Stimulated activated CD4-positive, alpha-beta T cell treated with anti-CD3 and anti-CD28 coated beads, Interleukin-4, amount 100 ng/mL, for 4 hours (primary cell): ENCODE data around the gene PREX1.
"Not testable (repeated sequence)": the region's sequence is repeated elsewhere in the genome, so short reads cannot be mapped to it uniquely, and the experiment has no call there.

Experiments used
- DNase-seq, 2 experiments: peaks; one replicate each; pipeline ENCODE4 v3.0.0-alpha.2; 2020

Gene PREX1

DNA sequence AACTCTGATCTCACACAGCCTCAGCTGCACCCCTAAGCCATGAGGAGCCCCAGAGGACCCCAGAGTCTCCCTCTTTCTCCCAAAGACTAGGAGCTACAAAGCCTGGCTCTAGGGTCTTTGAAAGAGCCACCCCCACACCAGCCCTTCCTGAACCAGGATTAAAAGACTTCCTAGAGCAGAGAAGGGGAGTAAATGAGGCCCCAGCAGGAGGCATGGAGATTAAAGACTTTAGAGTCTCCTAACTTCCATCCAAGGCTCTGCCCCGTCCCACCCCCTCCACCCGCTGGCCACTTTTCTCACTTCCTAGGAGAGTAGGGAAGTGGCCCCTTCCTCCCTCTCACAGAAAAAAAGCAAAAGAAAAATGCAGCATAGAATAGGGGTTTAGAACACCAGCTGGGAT lies 1.7 kb downstream of the PREX1 start:
- no peak for DNase-seq

DNA sequence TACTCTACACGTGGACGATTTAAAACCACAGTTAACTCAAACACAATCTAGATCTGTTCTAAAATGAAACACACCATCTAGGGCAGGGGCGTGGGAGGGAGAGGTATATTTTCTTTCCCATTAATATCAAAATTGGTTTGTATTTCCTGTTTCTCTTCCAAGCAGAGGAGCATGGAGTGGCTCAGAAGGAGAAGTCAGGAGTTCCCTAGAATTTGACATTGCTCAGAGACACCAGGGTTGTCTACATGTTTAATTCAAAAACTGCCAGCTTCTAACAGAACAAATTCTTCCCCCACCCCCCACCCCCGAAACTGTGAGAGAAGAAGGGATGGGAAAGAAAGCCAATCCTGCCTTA lies 2.3 kb downstream of the PREX1 start:
- no peak for DNase-seq

DNA sequence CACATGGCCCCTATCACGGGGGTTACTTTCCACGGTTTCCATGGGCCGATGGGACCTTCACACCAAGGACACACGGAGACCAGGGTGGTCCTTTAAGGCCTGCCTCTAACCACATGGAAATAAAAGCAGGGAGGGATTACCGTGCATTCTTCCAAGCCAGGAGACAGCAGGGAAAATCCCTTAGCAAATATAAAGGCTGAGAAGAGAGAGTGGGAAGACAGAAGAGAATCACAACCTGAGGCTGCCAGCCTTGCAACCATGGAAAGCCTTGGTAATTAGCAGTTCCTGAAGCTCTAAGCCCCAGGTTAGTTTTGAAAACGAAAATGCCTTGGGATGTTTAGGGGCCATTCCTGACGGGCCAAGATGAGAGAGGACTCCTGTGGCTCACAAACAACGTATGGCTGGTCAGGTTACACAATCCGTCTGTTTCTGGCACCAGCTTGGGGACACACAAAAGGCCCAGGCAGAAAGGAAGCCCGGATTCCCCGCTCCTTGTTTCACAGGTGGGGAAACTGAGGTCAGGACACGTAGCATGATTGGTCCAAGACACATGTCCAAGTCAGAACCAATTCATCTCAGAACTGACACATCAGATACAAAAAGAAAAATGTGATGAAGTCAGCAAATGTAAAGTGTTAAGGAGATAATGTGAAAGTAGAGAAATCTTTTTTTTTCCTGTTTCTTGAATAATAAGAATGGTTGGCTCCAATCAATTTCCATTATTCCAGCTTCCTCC lies 2.8 kb downstream of the PREX1 start:
- no peak for DNase-seq

DNA sequence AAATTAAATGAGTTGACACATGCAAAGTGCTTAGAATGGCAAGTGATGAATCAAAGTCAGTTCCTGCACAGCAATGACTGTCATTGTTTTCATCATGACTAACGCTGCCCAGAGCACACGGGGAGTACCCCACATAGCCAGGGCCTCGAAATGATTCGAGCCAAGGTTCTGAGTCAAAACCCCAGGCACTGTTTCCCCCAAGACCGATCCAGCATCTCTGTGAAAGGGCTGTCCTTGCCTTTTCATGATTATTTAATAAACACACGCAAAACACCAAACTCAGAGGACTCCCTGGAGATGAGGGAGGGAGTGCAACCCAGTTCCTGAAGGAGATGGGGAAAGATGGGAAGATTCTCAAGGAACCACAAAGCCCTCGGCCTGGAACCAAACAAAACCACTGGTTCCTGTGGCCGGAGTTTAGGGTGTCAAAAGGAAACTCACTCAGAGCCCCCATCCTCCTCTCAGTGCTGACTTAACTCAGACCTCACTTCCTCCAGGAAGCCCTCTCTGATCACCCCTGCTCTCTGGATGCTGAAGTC lies 3.8 kb downstream of the PREX1 start:
- peak; percentile 32 to 64 for DNase-seq

DNA sequence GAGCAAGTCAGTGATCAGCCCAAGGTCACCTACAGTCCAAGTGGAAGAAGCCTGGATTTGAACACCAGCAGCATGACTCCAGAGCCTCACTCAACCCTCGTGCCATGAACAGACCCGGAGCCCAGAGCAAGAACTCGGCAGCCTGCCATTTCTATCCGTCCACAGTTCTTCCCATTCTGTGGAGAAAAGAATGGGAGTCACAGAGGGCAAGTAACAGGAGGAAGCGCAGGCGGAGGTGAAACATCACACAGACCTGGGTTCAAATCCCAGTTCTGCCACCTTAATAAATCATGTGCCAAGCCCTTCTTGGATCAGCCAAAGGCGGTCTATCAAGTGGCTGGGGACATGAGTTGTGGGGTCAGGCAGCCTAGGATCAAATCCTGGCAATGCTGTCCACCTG lies 4.3 kb downstream of the PREX1 start:
- no peak for DNase-seq

DNA sequence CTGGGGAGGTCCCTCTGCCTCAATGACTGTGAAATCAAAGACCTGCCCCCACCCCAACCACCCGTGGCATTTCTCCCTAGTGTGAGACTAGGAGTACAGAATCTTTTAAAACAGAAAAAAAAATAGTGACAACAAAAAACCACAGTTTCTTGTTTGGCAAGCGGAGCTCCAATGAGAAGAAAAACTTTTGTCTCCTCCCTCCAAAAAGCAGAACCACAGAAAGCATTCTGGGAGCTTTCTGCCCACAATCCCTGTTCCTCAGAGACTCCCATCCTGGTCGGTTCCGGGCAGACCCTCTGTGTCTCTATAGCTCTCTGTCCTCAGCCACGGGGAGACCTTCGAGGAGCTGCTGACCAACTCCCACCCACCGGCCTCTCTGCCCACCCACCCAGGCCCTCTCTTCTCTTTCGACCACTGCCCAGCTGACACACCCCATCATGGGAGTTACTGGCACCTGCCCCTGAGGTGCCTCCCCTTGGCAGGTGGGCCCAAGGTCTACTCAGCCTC lies 4.9 kb downstream of the PREX1 start:
- no peak for DNase-seq

DNA sequence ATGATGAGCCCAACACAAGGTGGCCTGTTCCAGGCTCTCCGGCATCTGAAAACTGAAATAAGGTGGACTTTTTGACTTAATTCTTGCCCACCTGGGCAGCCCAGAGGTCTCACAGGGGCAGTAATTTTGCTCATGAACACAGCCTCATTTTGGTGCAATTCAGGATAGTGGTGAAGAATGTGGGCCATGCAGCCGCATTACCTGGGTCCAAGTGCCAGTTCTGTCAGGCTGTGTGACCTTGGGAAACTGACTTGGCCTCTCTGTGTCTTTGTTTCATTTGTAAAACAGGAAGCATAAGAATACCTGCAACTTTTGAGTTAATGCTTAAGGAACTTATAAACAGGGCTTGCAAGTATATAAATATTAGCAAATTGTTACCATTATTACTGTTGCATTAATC lies 5.6 kb downstream of the PREX1 start:
- DNase-seq, result no peak

DNA sequence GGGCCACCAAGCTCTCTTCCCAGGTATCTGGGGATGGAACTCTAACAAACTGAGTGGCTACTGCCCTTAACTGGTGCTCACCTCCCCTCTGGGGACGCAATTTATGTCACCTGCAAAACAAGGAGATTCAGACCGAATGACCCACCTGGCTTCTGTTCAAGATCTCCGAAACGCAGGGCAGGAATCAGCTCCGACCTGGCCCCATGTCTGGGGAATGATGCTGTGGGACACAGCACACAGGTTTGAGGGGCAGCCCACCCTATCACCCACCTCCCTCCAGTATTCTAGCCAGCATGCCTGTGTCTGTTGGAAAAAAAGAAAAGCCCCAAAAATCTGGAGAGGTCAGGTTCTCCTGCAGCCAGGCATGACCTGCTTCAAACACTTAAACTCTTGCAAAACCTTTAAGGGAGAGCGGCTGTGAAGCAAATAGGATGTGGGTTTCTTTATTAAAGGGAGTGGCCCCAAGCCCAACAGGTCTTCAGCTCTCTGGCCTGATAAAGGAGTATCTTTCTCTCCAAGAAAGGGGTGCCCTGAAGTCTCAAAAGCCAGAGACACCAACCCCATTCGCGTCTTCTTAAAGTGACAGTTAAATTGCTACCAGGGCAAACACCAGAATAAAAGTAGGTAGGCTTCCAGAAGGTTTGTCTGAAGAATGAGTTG lies 6.4 kb downstream of the PREX1 start:
- no peak for DNase-seq

DNA sequence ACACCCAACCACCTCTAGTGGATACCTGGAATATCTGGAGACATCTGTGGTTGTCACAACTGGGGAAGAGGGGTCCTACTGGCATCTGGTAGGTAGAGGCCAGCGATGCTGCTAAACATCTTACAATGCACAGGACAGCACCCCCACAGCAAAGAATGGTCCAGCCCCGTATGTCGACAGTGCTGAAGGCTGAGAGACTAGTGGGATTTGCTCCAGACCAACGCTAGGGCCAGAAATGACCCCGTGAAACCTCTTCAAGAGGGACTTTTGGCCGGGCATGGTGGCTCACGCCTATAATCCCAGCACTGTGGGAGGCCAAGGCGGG lies 7.2 kb downstream of the PREX1 start:
- DNase-seq, result no peak

DNA sequence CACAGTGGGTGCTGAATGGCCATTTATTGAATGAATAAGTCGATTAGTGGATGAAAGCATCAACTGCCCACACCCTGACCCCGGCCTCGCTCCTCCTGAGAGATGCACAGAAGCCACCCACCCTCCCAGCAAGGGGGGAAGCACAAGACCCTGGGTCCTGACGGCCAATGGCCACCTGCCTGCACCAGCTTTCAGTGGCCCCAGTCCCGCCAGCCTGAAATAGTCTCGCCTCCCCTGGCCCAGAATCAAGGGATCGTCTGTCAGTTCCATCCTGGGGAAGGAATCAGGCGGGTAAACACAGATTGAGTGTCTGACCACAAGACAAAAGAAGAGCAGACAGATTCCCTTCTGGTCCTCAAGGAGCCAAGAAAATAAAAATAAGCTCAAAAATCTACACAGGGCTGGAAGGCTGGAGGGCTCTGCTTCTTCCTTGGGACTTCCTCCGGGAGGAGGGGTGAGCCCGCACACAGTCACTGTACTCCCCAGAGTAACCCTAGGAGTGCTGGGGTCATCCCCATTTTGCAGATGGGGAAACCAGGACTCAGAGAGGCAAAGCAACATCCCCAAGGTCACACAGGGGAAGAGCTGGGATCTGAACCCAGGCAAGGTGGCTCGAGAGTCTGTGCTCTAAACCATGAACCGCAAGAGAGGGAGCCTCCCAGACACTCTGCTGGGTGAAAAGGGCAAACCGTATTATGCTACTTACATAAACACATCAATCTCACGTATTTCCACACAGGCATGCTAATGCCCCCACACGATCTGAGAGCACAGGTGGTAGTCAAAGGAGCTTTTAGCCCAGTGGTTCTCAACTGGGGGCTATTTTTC lies 7.8 kb downstream of the PREX1 start:
- DNase-seq, result no peak

DNA sequence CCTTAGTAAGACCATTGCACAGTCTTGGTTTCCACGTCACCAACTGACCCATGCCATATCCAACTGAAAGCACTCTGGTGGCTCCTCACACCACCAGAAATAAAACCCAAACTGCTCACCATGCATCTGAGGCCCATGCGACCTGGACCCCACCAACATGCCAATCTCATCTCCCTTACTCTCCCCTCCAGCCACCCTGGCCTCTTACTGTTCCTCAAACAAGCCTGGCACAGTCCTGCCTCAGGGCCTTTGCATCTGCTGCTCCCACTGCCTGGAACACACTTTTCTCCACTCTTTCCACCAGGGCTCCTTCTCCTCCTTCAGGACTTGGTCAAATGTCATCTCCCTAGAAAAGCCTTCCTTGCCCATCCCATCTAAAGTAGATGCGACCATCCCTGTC lies 8.7 kb downstream of the PREX1 start:
- no peak for DNase-seq

DNA sequence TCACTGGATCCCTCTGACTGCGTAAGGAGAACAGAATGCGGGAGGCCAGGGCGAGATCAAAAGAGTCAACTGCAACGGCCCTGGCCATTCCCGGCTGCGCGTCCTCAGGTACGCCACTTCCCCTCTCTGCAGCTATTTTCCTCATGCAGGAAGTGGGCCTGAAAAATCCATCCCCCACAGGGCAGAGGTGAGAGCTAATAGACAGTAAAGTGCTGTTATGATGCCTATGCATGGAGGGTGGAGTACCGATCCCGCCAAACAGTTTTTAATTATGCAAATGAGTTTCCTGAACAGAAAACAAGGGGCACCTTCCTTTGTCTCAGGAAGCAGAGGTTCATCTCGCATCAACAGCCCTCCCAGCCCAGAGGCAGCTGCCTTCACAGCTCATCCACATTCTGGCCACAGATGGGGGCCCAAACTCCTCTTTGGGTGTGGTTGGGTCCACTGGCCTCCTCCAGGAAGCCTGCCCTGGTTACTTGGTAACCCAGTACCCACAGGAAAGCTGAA lies 9.3 kb downstream of the PREX1 start:
- DNase-seq, result no peak

DNA sequence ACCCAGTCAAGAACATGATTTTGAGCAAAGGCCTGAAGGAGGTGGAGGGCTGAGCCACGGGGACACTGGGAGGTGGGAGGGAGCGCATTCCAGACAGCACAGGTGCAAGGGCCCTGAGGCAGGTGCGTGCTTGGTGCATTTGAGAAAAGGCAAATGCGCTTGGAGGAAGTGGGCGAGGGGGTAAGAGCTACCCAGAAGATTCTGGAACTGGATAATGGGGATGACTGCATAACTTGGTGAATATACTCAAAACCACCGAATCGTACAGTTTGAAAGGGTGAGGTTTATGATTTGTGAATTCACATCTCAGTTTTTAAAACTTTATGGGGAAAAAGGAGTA lies 9.8 kb downstream of the PREX1 start:
- DNase-seq, result no peak

DNA sequence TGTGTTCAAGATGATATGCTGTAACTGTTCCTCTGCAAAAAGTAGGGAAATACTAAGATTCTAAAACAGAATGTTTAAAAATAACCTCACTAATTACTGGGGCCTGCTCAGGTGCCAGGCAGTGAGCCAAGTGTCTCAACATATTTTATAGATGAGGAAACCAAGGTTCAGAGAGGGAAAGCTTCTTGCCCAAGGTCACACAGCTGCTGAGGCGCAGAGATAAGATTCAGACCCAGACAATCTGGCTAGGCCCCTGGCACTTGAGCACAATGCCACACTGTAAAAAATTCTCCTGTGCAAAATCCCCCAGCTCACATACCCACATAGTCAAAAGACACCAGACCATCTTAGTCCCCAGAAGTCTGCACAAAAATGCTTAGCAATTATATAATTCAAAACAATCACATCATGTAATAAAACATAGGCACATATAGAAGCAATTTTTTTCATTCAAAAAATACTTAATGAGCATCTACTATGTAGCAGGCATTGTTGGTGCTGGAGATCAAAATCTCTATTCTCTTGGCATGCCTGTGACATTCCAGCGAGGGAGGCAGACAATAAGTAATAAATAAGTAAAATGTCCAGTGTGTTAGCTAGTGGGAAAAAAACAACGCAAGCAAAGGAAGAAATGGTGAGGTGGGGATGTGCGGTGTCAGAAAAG lies 10.3 kb downstream of the PREX1 start:
- no peak for DNase-seq

DNA sequence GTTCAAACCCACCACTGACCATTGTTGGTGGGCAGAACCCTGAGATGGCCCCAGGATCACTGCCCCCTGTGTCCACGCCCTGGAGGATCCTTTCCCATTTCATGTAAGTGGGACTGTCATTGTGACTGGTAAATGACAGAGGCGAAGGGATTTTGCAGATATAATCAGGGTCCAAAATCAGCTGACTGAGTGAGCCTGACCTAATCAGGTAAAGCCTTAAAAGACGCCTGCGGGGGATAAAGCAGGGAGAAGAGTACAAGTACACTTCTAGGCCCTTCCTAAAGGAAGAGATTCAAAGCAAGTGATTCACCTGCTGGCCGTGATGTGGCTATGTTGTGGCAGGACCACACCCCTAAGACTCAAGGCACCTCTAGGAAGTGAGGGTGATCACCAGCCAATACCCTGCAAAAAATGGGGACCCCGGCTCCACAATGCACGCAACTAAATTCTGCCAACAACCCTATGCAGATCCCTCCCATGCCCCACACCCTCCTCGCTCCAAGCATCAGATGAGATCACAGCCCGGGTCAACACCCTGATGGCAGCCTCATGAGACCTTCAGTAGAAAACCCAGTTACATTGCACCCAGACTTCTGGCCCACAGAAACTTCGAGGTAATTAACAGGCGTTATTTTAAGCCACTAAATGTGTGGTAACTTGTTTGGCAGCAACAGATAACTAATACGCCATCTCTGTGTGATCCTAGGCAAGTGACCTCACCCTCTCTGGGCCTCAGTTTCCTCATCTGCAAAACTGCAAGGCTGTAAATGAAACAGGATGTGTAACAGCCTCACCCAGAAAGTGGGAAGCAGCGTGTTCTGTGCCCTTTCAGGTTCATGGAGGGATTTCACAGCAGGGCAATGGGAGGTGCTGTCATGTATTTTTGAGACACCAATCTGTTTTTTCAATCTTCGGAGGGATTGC lies 11.3 kb downstream of the PREX1 start:
- DNase-seq, result no peak

DNA sequence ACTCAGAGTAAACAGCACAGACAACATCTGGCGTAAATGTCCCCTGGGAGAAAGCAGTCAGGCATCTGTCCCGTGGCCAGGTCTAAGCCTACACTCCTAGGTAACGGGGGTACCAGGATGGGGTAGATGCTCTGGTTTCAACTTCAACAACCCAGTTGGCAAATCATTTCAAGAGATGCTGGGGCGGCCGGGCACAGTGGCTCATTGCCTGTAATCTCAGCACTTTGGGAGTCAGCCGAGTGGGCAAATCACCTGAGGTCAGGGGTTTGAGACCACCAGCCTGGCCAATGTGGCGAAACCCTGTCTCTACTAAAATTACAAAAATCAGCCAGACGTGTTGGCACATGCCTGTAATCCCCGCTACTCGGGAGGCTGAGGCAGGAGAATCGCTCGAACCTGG lies 12.3 kb downstream of the PREX1 start:
- no peak for DNase-seq

DNA sequence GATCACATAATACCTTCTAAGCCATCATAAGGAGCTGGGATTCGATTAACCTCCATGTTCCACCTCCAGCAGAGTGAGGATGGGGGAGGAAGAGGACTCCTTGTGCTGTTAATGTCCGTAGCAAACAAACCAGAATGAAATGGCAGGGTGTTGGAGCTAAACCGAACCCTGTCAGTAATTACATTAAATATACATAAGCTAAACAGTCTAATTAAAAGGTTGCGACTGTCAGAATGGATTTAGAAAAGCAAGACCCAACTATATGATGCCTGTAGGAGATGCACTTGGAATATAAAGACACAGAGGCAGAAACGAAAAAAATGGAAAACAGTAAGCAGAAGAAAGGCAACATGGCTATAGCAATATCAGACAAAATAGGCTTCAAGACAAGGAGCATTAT lies 13.2 kb downstream of the PREX1 start:
- DNase-seq, result no peak

DNA sequence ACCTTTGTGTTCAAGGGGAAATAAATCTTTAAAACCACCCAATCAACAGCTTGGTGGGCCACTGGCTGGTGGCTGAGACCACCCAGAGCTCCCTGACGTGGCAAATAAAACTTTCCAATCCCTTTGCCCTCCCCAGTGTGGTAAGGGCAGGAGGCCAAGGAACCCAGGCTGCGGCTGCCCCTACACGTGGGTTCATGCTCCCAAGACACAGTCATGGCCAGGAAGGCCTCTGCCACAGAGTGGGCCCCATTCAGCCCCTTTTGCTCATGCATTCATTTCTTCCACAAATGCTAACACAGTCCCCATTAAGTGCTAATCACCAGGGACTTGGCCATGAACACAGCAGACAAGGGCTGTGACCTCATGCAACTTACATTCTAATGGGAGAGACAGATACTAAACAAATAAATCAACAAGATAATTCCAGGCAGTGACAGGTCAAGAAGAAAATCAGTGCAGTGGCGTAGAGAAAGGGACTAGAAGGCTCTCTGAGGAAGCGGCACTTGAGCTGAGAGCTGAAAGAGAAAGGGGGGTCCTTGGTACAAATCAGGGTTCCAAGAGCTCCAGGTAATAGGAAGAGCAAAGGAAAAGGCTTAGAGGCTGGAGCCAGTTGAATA lies 13.8 kb downstream of the PREX1 start:
- no peak for DNase-seq

DNA sequence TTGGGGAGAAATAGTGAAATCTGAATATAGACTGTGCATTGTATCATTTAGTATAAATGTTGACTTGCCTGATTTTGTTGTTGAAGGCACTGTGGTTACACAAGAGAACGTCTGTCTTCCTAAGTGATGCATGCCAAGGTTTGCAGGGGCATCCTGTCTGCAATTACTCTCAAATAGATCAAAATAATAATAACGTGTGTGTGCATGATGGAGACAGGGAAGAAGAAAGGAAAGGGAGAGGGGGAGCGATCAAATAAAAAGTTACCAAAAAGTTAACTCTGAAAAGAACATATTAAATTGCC lies 14.4 kb downstream of the PREX1 start:
- DNase-seq, result no peak

DNA sequence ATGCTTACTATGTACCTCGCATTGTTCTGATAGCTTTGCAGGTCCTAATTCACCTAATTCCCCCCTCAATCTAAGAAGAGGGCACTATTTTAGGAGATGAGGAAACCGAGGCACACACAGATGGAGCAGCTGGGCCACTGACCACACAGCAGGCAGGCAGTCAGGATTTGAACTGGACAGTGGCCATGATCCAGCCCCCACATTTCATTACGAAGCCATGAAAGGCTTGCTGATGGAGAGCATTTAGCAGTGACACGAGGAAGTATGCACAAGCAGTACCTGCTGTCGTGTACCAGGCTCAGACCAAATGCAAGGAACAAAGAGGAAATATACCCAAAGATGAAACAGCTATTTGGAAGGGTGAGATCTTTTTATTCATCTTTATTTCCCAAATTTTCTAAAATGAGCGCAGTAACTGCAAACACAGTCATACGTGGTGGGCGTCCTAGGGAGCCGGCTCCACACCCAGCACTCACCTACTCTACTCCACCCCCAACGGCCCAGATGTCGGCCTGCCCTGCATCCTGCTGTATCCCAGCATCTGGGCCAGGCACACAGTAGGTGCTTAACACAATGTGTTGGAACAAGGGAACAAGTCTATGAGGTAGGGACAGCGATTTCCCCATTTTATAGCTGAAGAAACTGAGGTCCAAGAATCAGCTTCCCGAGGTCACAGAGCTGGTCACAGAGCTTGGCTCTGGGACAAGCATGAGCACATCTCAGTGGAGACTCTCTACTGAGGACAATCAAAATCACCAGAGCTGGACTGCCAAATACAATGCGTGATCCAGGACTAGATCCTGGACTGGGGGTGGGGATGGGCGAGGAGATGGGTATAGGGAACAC lies 15.0 kb downstream of the PREX1 start:
- DNase-seq, result no peak

DNA sequence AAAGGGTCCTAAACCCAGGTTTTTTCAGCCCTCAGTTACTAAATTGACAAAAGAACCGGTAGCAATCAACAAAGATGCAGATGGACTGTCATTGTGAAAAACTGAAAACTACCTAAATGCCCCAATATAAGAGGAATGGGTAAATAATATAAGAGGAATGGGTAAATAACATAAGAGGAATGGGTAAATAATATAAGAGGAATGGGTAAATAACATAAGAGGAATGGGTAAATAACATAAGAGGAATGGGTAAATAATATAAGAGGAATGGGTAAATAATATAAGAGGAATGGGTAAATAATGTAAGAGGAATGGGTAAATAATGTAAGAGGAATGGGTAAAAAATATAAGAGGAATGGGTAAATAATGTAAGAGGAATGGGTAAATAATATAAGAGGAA lies 15.7 kb downstream of the PREX1 start:
- DNase-seq, result not testable (repeated sequence)
